Heart right ventricle (tissue), 16 donors: Measurements from ENCODE around the gene DDIT4. TPM values are rescaled to one million over a fixed set of nuclear protein-coding genes. Genes with fewer than 3 reads are reported as not detected.

Experiments used
- ATAC-seq, 8 donors: fragments of 200-7000 bp; cut with Tn5 transposase; one replicate each; pipeline ENCODE4 v1.9.1; 2020; ENCODE audit warnings: mild to moderate bottlenecking in 8 of 8, moderate library complexity in 8 of 8, moderate number of reproducible peaks in 1 of 8
- DNase-seq, 2 donors: peaks; one replicate each; pipeline ENCODE4 v3.0.0-alpha.2; 2020
- H3K27ac ChIP-seq, 10 donors: fragments of 200-600 bp; sonication (generic) in 2 of 10; one replicate each; pipeline versions ENCODE4 v1.5.0 to v1.8.0; 2020 to 2022; ENCODE audit warnings: mild to moderate bottlenecking in 3 of 10
- H3K27me3 ChIP-seq, 7 donors: fragments of 200-600 bp; one replicate each; pipeline ENCODE4 v1.8.0; 2021 to 2022; ENCODE audit warnings: mild to moderate bottlenecking in 2 of 7
- H3K36me3 ChIP-seq, 9 donors: fragments of 200-600 bp; sonication (generic) in 1 of 9; one replicate each; pipeline versions ENCODE4 v1.5.0 to v1.8.0; 2020 to 2022; ENCODE audit warnings: mild to moderate bottlenecking in 2 of 9
- H3K4me1 ChIP-seq, 9 donors: fragments of 200-600 bp; sonication (generic) in 1 of 9; one replicate each; pipeline versions ENCODE4 v1.5.0 to v1.8.0; 2020 to 2022; ENCODE audit warnings: mild to moderate bottlenecking in 4 of 9
- H3K4me3 ChIP-seq, 10 donors: fragments of 200-600 bp; sonication (generic) in 2 of 10; one replicate each; pipeline versions ENCODE4 v1.5.0 to v1.8.0; 2020 to 2022; ENCODE audit warnings: mild to moderate bottlenecking in 7 of 10, moderate library complexity in 2 of 10
- H3K9me3 ChIP-seq, 11 donors: fragments of 200-600 bp in 10 of 11; sonication (generic) in 2 of 11; one replicate each; pipeline versions ENCODE4 v1.5.0 to v1.8.0; 2013 to 2022; ENCODE audit warnings: mild to moderate bottlenecking in 2 of 11, control low read depth in 1 of 11, moderate library complexity in 1 of 11
- CTCF ChIP-seq, 9 donors: fragments of 200-600 bp; sonication (generic) in 2 of 9; IDR thresholded peaks; one replicate each; pipeline versions ENCODE4 v1.5.0 to v1.8.0; 2021 to 2022; ENCODE audit warnings: antibody characterized with exemption in 9 of 9, mild to moderate bottlenecking in 5 of 9, moderate library complexity in 1 of 9
- WGBS, 2 donors: extraction: QIAGEN DNeasy Blood & Tissue Kit; methylation state at CpG; one replicate each; pipeline ENCODE4 v1.1.7; 2013; ENCODE audit warnings: inconsistent platforms in 1 of 2; 5-methylcytosine and 5-hydroxymethylcytosine counted together
- intact Hi-C, 10 donors: fragments of 100-400 bp; cut with DNase I; formaldehyde crosslinking; loops; one replicate each; pipeline versions ENCODE4 v1.11.1 to v1.14.2; 2022
- polyA plus RNA-seq, 2 donors: library from polyadenylated mRNA; stranded (reverse); fragments of 200-250 nt; gene quantifications; one replicate each; pipeline ENCODE4 v1.2.3, GENCODE V29; 2013
- total RNA-seq, 10 donors: library from RNA; stranded (reverse); fragmentation: NEBNext Ultra II Directional in 3 of 10; extraction: Animal tissue kit (Norgen Biotek cat#: 25700) in 3 of 10; gene quantifications; one replicate each; pipeline versions ENCODE4 v1.2.1 to v1.2.4, GENCODE V29; 2021 to 2023
- donor health status: Arrhythmogenic right ventricular cardiomyopathy.
- donor health status: ischemic (EF 13 %, LVEDD 7.1; RV severe dilation, severe dysfunction).
- donor health status: healthy with polysubstance abuse.
- donor health status: DM: no; HTN: yes; CAD: no.
- donor health status: DM: no; HTN: no; CAD: no.
- donor health status: ischemic (EF 25% LVEDD 6.9; RV normal size, moderate dysfunction).
- donor health status: ischemic (EF 25% LVEDD 5.7; RV mildly dilated, moderate dysfunction).
- donor health status: healthy.
- donor health status: DM: yes; HTN: yes; CAD: no.
- donor health status: Ischemic cardiomyopathy.
- donor health status: ischemic (EF 35%, LVEDD 5.7; RV mildly dilated, moderate dysfunction).
- donor health status: nonischemic (EF 11% LVEDD 7.7; RV severe dilation, severe dysfunction).
- donor health status: DM: yes; HTN: yes; CAD: no.
- donor health status: PGD.
- donor health status: ischemic (EF 29% LVEDD 5.4; RV normal size, mild dysfunction).
- donor health status: nonischemic (EF 23%, LVEDD 6.1; RV moderate dilation, normal function).

Gene DDIT4
- total and polyA plus RNA-seq, 12 donors, result 13.6 to 135 (median 39.6) TPM

DNA sequence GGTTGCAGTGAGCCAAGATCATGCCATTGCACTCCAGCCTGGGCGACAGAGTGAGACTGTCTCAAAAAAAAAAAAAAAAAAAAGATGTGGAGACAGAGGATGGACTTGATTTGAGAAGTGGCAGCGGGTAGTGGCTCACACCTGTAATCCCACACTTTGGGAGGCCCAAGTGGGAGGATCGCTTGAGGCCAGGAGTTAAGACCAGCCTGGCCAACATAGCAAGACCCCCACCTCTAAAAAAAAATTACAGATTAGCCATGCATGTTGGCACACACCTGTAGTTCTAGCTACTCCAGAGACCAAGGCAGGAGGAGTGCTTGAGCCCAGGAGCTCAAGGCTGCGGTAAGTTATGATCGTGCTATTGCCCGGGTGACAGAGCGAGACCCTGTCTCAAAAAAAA lies 33.4 kb upstream of the DDIT4 start:
- DNase-seq (no peak), ATAC-seq (no peak)
- Histone ChIP-seq H3K36me3 (peaks cover 0 to 25% (median 1%) of the 10 kb centered on the region in 9 donors), H3K4me3 (no peak overlapping the region), H3K9me3 (no peaks in the 10 kb centered on the region), H3K4me1 (peaks cover 18 to 55% (median 40%) of the 10 kb centered on the region in 9 donors), H3K27me3 (no peaks in the 10 kb centered on the region), H3K27ac (no peak overlapping the region)
- TF ChIP-seq CTCF (IDR thresholded peaks at IDR 0.05), result no peak
- WGBS, 2 donors, result 88 to 98% methylated on average over 6 to 7 of the region's 7 CpGs
- intact Hi-C loops, result loop anchor here in 2 of 10 donors (10.0 kb wide), 2 partner anchors 94 to 276 kb away; partner anchors contain the start of gene CHST3 (in 1 of the 2)

DNA sequence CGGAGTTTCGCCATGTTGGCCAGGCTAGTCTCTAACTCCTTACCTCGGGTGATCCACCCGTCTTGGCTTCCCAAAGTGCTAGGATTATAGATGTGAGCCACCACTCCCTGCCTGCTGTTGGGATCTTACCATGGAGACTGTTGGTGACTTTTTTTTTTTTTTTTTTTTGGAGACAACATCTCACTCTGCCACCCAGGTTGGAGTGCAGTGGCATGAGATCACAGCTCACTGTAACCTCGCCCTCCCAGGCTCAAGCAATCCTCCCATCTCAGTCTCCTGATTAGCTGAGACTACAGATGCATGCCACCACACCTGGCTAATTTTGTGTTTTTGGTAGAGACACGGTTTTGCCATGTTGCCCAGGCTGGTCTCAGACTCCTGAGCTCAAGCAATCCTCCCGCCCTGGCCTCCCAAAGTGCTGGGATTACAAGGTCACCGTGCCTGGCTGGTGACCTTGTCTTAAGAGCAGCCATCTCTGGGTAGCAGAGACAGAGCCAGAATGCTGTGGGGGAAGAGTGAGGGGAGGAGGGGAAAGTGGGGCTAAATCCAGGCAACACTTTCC lies 32.0 kb upstream of the DDIT4 start:
- Histone ChIP-seq H3K4me1 (peaks cover 26 to 69% (median 54%) of the 10 kb centered on the region in 9 donors), H3K36me3 (peaks cover 0 to 11% (median 0%) of the 10 kb centered on the region in 9 donors), H3K4me3 (no peak overlapping the region), H3K9me3 (no peaks in the 10 kb centered on the region), H3K27ac (peak overlapping the region in 7 of 10 donors; percentile 62 to 93 (median 84)), H3K27me3 (no peaks in the 10 kb centered on the region)
- ATAC-seq (no peak), DNase-seq (no peak)
- 90 to 93% methylated on average over 8 of the region's 8 CpGs for WGBS, 2 donors
- intact Hi-C loops, result loop anchor here in 2 of 10 donors (10.0 kb wide), 2 partner anchors 93 to 277 kb away; partner anchors contain the start of gene CHST3 (in 1 of the 2)
- TF ChIP-seq CTCF (IDR thresholded peaks at IDR 0.05), result no peak

DNA sequence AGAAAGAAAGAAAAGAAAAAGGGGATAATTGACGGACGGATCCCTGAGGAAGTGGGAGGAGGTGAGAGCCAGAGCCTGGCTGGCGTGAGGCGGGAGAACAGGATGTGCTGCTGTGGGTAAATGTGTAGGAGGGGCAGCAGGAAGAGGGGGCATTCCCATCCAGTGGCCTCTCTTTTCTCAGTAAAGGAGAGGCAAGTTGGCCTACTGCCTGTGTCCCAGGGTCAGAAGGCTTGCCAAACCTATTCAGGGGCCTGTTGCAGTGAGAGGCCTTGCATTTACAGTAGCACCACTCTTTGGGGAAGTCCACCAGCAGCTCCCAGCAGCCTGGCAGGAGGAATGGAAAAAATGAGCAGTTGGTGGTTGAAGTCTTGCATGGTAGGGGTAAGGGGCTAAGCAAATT lies 31.0 kb upstream of the DDIT4 start:
- intact Hi-C loops, result loop anchor here in 2 of 10 donors (10.0 kb wide), 2 partner anchors 92 to 278 kb away; partner anchors contain the start of gene CHST3 (in 1 of the 2)
- WGBS, 2 donors, result 11 to 26% methylated on average over 4 of the region's 4 CpGs
- no peaks in the 10 kb centered on the region for H3K9me3 ChIP-seq
- H3K27me3 ChIP-seq, result no peaks in the 10 kb centered on the region
- peak; percentile 36 to 84 (median 76) for ATAC-seq
- peaks cover 36 to 78% (median 63%) of the 10 kb centered on the region in 9 donors for H3K4me1 ChIP-seq
- no peak for TF ChIP-seq CTCF (IDR thresholded peaks at IDR 0.05)
- DNase-seq, result peak; percentile 50 to 77
- H3K36me3 ChIP-seq, result peaks cover 0 to 2% (median 0%) of the 10 kb centered on the region in 9 donors
- peak overlapping the region; percentile 62 to 93 (median 88) for H3K27ac ChIP-seq
- no peak overlapping the region for H3K4me3 ChIP-seq

GRCh38 chr10:72243822-72244437 lies 29.8 kb upstream of the DDIT4 start:
- 52 to 62% methylated on average over 11 of the region's 11 CpGs for WGBS, 2 donors
- TF ChIP-seq CTCF (IDR thresholded peaks at IDR 0.05), result peak in 5 of 9 donors; percentile 9 to 34 (median 22)
- no peaks in the 10 kb centered on the region for H3K27me3 ChIP-seq
- no peak overlapping the region for H3K4me3 ChIP-seq
- DNase-seq (peak in 1 of 2 donors; percentile 38), ATAC-seq (peak in 6 of 8 donors; percentile 5 to 47 (median 30))
- H3K36me3 ChIP-seq, result no peaks in the 10 kb centered on the region
- peaks cover 40 to 83% (median 76%) of the 10 kb centered on the region in 9 donors for H3K4me1 ChIP-seq
- no peaks in the 10 kb centered on the region for H3K9me3 ChIP-seq
- peak overlapping the region; percentile 62 to 93 (median 88) for H3K27ac ChIP-seq
- intact Hi-C loops, result loop anchor here in 2 of 10 donors (10.0 kb wide), 2 partner anchors 91 to 279 kb away; partner anchors contain the start of gene CHST3 (in 1 of the 2)
